T-helper 22 cell (primary cell): ENCODE data around the gene MIPOL1.
"Not testable (repeated sequence)": the region's sequence is repeated elsewhere in the genome, so short reads cannot be mapped to it uniquely, and the experiment has no call there.

Experiments
- DNase-seq: peaks from one replicate; pipeline ENCODE4 v3.0.0-alpha.2; 2020; ENCODE audit warnings: low read depth

MIPOL1 gene

DNA sequence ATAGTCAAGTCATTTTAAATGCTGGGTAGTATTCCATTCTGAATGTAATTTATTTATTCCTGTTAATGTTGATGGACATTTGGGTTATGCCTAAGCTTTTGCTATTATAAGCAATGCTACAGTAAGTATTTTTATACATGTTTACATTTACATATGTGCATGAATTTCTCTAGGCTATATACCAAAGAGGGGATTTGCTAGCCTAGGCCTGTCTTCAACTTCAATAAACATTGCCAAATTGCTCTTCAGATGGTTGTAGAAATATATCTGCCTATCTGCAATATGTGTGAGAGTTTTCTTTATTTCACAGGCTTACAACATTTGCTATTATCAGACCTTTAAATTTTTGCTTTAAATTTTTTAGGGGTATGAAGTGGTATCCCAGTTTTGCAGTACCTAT is 87.0 kb downstream of the MIPOL1 start:
- DNase-seq: no peak

DNA sequence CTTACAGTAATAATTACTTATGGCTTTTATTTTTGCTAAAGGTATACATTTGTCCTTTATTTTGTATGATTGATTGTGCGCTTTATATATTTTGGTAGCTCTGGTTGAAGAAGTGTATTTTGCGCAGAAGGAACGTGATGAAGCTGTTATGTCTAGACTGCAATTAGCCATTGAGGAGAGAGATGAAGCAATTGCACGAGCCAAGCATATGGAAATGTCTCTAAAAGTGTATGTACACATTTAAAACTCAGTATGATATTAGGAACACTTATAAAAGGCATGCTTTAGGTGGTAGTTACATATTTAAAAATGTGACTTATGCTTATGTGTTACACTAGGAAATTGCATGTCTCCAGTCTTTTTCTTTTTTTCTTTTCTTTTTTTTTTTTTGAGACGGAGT is 87.5 kb downstream of the MIPOL1 start:
- no peak for DNase-seq

DNA sequence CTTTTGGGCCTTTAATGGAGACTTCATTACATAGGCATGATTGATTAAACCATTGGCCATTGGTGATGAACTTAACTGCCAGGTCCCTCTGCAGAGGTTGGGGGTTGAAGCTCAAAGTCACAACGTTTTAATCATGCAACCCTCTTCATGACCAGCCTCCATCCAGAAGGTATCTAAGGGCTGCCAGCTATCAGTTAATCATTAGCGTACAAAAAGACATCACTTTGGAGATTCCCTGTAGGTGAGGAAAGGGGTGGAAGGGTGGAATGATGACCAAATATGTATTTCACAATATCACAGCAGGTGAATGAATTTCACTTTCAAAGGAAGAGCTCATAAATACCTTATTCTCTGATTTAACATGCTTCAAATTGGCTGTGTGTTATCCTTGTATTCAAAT is 92.0 kb downstream of the MIPOL1 start:
- DNase-seq: no peak

- not testable (repeated sequence) for DNase-seq
Observed at GRCh38 chr14:37295262-37295661, 97.5 kb downstream of the MIPOL1 start.

- DNase-seq: no peak
Observed at GRCh38 chr14:37311252-37311651, 113.5 kb downstream of the MIPOL1 start.

- no peak for DNase-seq
Observed at GRCh38 chr14:37318938-37319337, 121.2 kb downstream of the MIPOL1 start.

- DNase-seq: no peak
Observed at GRCh38 chr14:37320106-37320505, 122.4 kb downstream of the MIPOL1 start.

- DNase-seq: no peak
Observed at GRCh38 chr14:37325332-37325731, 127.6 kb downstream of the MIPOL1 start.

- no peak for DNase-seq
Observed at GRCh38 chr14:37326434-37326833, 128.7 kb downstream of the MIPOL1 start.

DNA sequence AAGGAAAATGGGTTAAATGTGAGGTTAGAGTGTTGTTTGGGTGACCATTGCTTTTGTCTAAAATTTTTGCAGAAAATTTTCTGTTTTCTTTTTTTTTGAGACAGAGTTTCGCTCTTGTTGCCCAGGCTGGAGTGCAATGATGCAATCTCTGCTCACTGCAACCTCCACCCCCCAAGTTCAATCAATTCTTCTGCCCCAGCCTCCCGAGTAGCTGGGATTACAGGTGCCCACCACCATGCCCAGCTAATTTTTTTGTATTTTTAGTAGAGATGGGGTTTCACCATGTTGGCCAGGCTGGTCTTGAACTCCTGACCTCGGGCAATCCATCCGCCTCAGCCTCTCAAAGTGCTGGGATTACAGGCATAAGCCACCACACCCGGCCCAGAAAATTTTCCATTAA is 130.2 kb downstream of the MIPOL1 start:
- not testable (repeated sequence) for DNase-seq

- no peak for DNase-seq
Observed at GRCh38 chr14:37328673-37329072, 130.9 kb downstream of the MIPOL1 start.

DNA sequence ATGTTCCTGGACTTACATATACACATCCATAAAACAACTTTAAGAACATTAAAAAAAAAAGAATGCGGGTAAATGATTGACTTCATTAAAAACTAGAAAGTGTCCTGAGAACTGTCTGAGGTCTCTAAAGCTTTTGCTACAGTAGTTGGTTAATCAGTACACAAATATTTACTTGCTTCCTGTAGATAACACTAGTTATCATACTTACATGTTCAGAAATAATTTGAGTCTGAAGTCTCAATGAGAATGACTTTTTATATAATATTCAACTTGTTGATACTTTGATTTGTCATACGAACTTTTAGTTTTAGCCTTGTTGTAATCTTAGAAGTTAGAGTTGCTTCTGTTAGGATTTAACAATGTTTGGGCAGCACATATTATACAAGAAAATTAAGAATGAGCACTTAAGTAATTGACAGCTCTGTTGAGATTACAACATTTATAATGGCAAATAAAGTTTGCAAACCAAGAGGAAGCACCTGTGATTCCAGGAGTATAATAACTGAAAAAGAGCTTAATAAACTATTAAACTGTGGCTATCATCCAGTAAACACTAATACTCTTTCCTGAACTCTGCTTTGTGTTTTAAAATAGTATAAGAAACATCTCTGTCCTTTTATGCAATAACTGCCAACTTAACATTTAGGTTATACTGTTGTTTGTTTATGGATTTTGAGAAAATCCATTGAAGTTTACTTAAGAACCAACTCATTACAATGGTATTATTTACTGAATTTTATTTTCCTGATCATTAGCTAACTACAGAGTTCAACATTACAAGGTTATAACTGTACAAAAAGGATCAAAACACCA is 131.7 kb downstream of the MIPOL1 start:
- no peak for DNase-seq

DNA sequence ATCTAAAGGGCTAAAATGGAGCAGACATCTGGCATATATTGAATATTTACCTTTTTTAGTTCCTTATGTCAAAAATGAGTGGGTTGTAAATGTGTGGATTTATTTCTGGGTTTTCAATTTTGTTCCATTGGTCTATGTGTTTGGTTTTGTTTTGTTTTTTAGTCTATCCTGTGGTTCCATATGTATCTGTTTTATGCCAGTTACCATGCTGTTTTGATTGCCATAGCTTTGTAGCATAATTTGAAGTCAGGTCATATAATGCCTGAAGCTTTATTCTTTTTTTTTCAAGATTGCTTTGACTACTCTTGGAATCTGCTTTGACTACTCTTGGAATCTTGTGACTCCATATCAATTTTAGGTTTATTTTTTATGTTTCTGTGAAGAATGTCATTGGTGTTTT is 133.2 kb downstream of the MIPOL1 start:
- DNase-seq: no peak

DNA sequence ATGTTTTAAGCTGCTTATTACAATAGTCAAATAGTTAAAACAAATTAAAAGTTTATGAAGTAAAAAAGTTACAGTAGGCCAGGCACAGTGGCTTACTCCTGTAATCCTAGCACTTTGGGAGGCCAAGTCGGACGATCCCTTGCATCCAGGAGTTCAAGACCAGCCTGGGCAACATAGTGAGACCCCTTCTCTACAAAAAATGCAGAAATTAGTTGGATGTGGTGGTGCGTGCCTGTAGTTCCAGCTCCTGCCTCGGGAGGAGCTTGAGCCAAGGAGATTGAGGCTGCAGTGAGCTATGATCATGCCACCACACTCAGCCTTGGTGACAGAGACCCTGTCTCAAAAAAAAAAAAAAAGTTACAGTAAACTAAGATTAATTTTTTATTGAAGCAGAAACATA is 142.6 kb downstream of the MIPOL1 start:
- DNase-seq: no peak

DNA sequence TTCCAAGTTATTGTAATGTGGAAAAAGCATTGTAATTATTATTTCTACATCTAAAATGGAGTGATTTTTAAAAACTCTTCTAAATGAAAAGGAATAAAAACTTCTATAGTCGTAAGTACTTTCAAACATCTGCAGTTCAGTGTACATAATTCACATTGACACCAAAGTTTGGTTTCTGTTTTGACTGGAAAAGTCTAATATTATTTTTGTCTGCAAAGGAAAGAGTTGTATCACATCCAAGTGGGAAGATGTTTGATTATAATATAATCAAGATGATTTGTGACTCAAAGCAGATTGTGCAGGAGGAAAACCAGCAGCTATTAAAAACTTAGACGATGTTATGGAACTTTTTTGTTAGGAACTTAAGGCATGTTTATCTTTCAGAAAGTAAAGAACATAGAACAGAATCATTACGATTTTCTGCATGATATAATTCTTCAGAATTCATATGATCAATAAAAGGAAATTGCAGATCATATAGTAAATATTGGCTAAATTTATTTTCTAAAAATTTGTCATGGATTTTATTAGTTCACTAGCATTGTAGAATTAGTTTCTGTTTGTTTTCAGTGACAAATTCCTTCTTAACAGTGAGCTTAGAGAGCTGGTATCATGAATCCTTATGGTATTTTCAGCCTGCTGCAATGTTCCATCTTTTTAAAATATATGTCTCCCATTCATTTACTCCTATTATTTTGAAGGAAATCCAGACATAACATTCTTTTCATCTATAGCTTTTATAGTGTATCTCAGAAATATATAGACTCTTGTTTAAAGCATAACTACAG is 145.8 kb downstream of the MIPOL1 start:
- no peak for DNase-seq

DNA sequence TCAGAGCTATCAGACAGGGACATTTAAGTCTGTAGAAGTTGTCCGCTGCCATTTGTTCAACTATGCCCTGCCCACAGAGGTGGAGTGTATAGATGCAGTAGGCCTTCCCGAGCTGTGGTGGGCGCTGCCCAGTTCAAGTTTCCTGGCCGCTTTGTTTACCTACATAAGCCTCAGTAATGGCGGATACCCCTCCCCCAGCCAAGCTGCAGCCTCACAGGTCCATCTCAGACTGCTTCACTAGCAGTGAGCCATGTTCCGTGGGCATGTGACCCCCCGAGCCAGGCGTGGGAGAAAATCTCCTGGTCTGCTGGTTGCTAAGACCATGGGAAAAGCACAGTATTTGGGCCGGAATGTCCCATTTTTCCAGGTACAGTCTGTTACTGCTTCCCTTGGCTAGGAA is 165.9 kb downstream of the MIPOL1 start:
- no peak for DNase-seq

DNA sequence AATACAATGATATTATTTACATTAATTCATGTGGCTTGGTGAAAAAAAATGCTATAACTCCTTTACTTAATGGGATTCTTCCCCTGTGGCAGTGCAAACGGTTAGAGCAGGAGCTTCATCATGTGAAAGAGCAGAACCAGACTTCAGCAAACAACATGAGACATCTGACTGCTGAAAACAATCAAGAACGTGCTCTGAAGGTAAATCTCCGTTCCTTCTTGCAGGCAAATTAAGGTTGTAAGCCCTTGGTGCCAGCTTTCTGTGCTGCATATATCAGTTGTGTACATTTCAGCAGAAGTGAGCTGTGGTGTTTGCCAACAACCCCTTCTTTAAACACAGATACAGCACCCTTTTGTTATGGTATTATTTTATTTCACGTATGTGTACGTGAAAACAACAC is 171.7 kb downstream of the MIPOL1 start:
- DNase-seq: no peak

- DNase-seq: no peak
Observed at GRCh38 chr14:37375566-37375965, 177.8 kb downstream of the MIPOL1 start.

DNA sequence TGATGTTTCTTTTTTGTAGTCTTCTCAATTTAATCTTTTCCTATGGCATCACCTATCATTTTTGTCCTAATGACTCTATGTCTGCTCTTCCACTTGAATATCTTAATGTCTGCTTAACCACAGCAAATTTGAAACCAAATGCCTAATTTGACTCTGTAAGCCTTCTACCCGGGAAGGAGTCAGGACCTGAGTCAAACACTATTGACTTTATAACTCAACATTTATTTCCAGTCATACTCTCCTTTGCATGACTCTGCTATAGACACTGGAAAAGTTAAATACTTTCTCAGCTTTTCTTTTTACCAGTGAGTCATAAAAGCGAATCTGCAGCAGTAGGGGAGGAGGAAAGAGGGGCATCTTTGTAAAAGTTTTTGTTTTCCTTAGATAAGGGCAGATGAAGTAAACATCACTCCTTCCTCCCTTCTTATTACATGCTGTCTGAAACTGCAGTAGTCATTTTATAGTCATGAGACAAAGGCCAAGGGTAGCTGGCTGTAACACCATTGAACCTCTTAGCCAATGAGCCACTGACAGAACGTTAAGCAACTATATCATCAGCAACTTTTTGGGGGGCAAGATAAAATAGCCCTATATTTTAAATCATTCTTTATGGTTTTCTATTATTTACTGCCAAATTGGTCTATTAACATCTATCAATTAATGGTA is 179.3 kb downstream of the MIPOL1 start:
- no peak for DNase-seq

GRCh38 chr14:37384870-37385596 is 187.3 kb downstream of the MIPOL1 start:
- no peak for DNase-seq

DNA sequence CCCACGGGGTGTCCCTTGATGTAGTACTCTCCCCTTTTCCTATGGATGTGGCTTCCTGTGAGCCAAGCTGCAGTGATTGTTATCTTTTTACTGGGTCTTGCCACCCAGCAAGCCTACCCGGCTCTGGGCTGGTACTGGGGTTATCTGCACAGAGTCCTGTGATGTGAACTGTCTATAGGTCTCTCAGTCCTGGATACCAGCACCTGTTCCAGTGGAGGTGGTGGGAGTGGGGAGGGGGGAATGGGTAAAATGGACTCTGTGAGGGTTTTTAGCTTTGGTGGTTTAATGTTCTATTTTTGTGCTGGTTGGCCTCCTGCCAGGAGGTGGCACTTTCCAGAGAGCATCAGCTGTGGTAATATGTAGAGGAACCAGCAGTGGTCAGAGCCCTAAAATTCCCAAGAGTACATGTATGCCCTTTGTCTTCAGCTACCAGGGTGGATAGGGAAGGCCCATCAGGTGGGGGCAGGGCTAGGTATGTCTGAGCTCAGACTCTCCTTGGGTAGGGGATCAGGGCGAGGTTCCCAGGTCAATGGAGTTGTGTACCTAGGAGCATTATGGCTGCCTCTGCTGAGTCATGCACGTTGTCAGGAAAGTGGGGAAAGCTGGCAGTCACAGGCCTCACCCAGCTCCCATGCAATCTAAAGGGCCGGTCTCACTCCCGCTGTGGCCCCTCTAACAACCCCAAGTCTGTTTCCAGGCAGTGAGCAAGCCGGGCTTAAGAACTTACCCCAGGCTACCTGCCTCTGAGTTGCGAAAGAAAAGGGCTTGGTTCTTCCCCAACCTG is 199.6 kb downstream of the MIPOL1 start:
- not testable (repeated sequence) for DNase-seq

GRCh38 chr14:37397941-37398215 is 200.1 kb downstream of the MIPOL1 start:
- DNase-seq: no peak
